ENCODE data around the gene PPP6R2.
"Not testable (repeated sequence)": the region's sequence is repeated elsewhere in the genome, so short reads cannot be mapped to it uniquely, and the experiment has no call there.

The PPP6R2 gene

GRCh38 chr22:50408954-50409353 is 65.8 kb downstream of the PPP6R2 start:
- H3K4me1 ChIP-seq (ENCODE audit: insufficient read depth, low read length); H3K27me3 ChIP-seq (ENCODE audit: insufficient read depth, low read length); H3K4me3 ChIP-seq (ENCODE audit: low read length); H3K9ac ChIP-seq (ENCODE audit: low read depth, low read length); H3K27ac ChIP-seq (ENCODE audit: low read depth, low read length); H3K9me3 ChIP-seq (ENCODE audit: insufficient read depth, low read depth, low read length): not testable (repeated sequence)
- WGBS = 94% methylated on average over 7 of the region's 9 CpGs
- H3K36me3 ChIP-seq (ENCODE audit: insufficient read depth, low read length) = peaks cover 40% of the 10 kb centered on the region

GRCh38 chr22:50414476-50415248 is 71.5 kb downstream of the PPP6R2 start:
- Histone ChIP-seq H3K4me3 (ENCODE audit: low read length) (no peak overlapping the region), H3K27me3 (ENCODE audit: insufficient read depth, low read length) (no peaks in the 10 kb centered on the region), H3K9me3 (ENCODE audit: insufficient read depth, low read depth, low read length) (no peaks in the 10 kb centered on the region), H3K36me3 (ENCODE audit: insufficient read depth, low read length) (peaks cover 66% of the 10 kb centered on the region), H3K9ac (ENCODE audit: low read depth, low read length) (no peak overlapping the region), H3K27ac (ENCODE audit: low read depth, low read length) (no peak overlapping the region), H3K4me1 (ENCODE audit: insufficient read depth, low read length) (no peaks in the 10 kb centered on the region)
- 96% methylated on average over 31 of the region's 31 CpGs for WGBS

- Histone ChIP-seq H3K36me3 (ENCODE audit: insufficient read depth, low read length) (peaks cover 72% of the 10 kb centered on the region), H3K4me3 (ENCODE audit: low read length) (no peak overlapping the region)
- WGBS = 96% methylated on average over 12 of the region's 12 CpGs
These were observed 72.3 kb downstream of the PPP6R2 start for GRCh38 chr22:50415426-50415825.

GRCh38 chr22:50416996-50417395 is 73.9 kb downstream of the PPP6R2 start:
- Histone ChIP-seq H3K9me3 (ENCODE audit: insufficient read depth, low read depth, low read length) (no peaks in the 10 kb centered on the region), H3K27me3 (ENCODE audit: insufficient read depth, low read length) (no peaks in the 10 kb centered on the region), H3K27ac (ENCODE audit: low read depth, low read length) (no peak overlapping the region), H3K4me1 (ENCODE audit: insufficient read depth, low read length) (no peaks in the 10 kb centered on the region), H3K9ac (ENCODE audit: low read depth, low read length) (no peak overlapping the region), H3K4me3 (ENCODE audit: low read length) (no peak overlapping the region), H3K36me3 (ENCODE audit: insufficient read depth, low read length) (peaks cover 81% of the 10 kb centered on the region)
- WGBS = 95% methylated on average over 8 of the region's 8 CpGs

More at GRCh38 chr22:50415426-50415825, 72.3 kb downstream of the PPP6R2 start:
- no peaks in the 10 kb centered on the region for H3K27me3 ChIP-seq (ENCODE audit: insufficient read depth, low read length)
- H3K4me1 ChIP-seq (ENCODE audit: insufficient read depth, low read length) = no peaks in the 10 kb centered on the region
- H3K27ac ChIP-seq (ENCODE audit: low read depth, low read length) = no peak overlapping the region
- no peaks in the 10 kb centered on the region for H3K9me3 ChIP-seq (ENCODE audit: insufficient read depth, low read depth, low read length)
- no peak overlapping the region for H3K9ac ChIP-seq (ENCODE audit: low read depth, low read length)

- Histone ChIP-seq H3K4me1 (ENCODE audit: insufficient read depth, low read length) (no peaks in the 10 kb centered on the region), H3K27me3 (ENCODE audit: insufficient read depth, low read length) (no peaks in the 10 kb centered on the region), H3K9ac (ENCODE audit: low read depth, low read length) (no peak overlapping the region), H3K9me3 (ENCODE audit: insufficient read depth, low read depth, low read length) (no peaks in the 10 kb centered on the region), H3K36me3 (ENCODE audit: insufficient read depth, low read length) (peaks cover 86% of the 10 kb centered on the region), H3K27ac (ENCODE audit: low read depth, low read length) (no peak overlapping the region), H3K4me3 (ENCODE audit: low read length) (no peak overlapping the region)
- 97% methylated on average over 13 of the region's 13 CpGs for WGBS
These were observed 74.5 kb downstream of the PPP6R2 start for GRCh38 chr22:50417411-50418210.

DNA sequence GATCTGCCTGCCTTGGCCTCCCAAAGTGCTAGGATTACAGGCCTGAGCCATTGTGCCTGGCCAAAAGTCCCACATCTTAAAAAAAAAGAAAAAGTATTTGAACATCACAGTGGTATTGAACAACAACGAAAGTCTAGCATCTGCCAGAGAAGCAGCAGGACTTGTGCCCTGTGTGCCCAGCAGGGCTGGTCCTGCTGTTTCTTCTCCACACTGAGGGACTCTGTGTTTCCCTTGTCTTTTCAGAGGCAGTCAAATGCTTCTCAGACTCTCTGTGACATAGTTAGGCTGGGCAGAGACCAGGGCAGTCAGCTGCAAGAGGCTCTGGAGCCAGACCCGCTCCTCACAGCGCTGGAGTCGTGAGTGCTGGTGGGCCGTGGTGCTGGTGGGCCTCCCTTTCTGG is 75.5 kb downstream of the PPP6R2 start:
- H3K9me3 ChIP-seq (ENCODE audit: insufficient read depth, low read depth, low read length) = no peaks in the 10 kb centered on the region
- H3K27me3 ChIP-seq (ENCODE audit: insufficient read depth, low read length) = no peaks in the 10 kb centered on the region
- peaks cover 93% of the 10 kb centered on the region for H3K36me3 ChIP-seq (ENCODE audit: insufficient read depth, low read length)
- H3K27ac ChIP-seq (ENCODE audit: low read depth, low read length) = no peak overlapping the region
- no peak overlapping the region for H3K4me3 ChIP-seq (ENCODE audit: low read length)
- 96% methylated on average over 5 of the region's 5 CpGs for WGBS
- no peak overlapping the region for H3K9ac ChIP-seq (ENCODE audit: low read depth, low read length)
- H3K4me1 ChIP-seq (ENCODE audit: insufficient read depth, low read length) = no peaks in the 10 kb centered on the region

- H3K4me1 ChIP-seq (ENCODE audit: insufficient read depth, low read length) = no peaks in the 10 kb centered on the region
- no peaks in the 10 kb centered on the region for H3K9me3 ChIP-seq (ENCODE audit: insufficient read depth, low read depth, low read length)
- peaks cover 93% of the 10 kb centered on the region for H3K36me3 ChIP-seq (ENCODE audit: insufficient read depth, low read length)
- H3K4me3 ChIP-seq (ENCODE audit: low read length) = no peak overlapping the region
- WGBS = 96% methylated on average over 9 of the region's 9 CpGs
- H3K27ac ChIP-seq (ENCODE audit: low read depth, low read length) = no peak overlapping the region
- H3K27me3 ChIP-seq (ENCODE audit: insufficient read depth, low read length) = no peaks in the 10 kb centered on the region
- H3K9ac ChIP-seq (ENCODE audit: low read depth, low read length) = no peak overlapping the region
These were observed 76.0 kb downstream of the PPP6R2 start for GRCh38 chr22:50419116-50419515.

GRCh38 chr22:50420015-50420414 is 76.9 kb downstream of the PPP6R2 start:
- Histone ChIP-seq H3K4me3 (ENCODE audit: low read length) (no peak overlapping the region), H3K36me3 (ENCODE audit: insufficient read depth, low read length) (peaks cover 92% of the 10 kb centered on the region), H3K9me3 (ENCODE audit: insufficient read depth, low read depth, low read length) (no peaks in the 10 kb centered on the region), H3K9ac (ENCODE audit: low read depth, low read length) (no peak overlapping the region), H3K27ac (ENCODE audit: low read depth, low read length) (no peak overlapping the region), H3K4me1 (ENCODE audit: insufficient read depth, low read length) (no peaks in the 10 kb centered on the region), H3K27me3 (ENCODE audit: insufficient read depth, low read length) (no peaks in the 10 kb centered on the region)
- 93% methylated on average over 10 of the region's 10 CpGs for WGBS

DNA sequence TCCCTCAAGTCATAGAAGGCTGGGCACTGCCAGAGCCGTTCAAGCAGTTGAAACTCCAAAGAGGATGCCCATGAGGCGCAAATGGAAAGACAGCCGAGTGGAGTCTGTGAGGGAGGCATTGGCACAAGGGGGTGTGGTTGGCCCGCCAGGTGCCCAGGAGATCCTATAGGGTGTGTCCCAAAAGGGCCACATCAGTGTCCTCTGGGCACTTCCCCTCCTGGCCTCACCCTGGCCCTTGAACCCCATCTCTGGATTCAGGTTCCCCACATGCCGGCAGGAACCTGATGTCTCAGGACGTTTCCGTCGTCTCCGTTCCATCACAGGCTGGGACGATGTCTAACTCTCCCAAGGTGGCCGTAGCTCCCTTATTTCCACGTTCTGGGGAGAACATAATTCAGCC is 77.5 kb downstream of the PPP6R2 start:
- H3K9ac ChIP-seq (ENCODE audit: low read depth, low read length) = no peak overlapping the region
- no peaks in the 10 kb centered on the region for H3K27me3 ChIP-seq (ENCODE audit: insufficient read depth, low read length)
- no peaks in the 10 kb centered on the region for H3K9me3 ChIP-seq (ENCODE audit: insufficient read depth, low read depth, low read length)
- H3K4me3 ChIP-seq (ENCODE audit: low read length) = no peak overlapping the region
- H3K36me3 ChIP-seq (ENCODE audit: insufficient read depth, low read length) = peaks cover 92% of the 10 kb centered on the region
- 95% methylated on average over 12 of the region's 12 CpGs for whole genome bisulfite sequencing
- H3K4me1 ChIP-seq (ENCODE audit: insufficient read depth, low read length) = no peaks in the 10 kb centered on the region
- no peak overlapping the region for H3K27ac ChIP-seq (ENCODE audit: low read depth, low read length)

DNA sequence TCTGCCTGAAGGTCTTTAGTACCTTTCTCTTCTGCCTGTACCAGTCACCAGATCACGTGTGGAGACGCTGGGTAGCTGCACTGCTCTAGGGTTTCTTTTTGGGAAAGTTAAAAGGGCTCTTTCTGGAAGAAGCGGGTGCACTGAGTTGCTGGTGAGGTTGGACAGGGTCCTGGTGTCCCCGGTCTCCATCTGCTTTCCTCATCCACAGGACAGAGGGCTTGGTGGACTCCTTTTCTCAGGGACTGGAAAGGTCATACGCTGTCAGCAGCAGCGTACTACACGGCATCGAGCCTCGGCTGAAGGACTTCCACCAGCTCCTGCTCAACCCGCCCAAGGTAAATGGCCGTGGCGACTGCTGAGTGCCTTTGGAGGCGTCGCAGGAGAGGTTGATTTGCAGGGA is 78.9 kb downstream of the PPP6R2 start:
- 98% methylated on average over 14 of the region's 14 CpGs for WGBS
- no peak overlapping the region for H3K9ac ChIP-seq (ENCODE audit: low read depth, low read length)
- H3K27me3 ChIP-seq (ENCODE audit: insufficient read depth, low read length) = no peaks in the 10 kb centered on the region
- H3K27ac ChIP-seq (ENCODE audit: low read depth, low read length) = no peak overlapping the region
- H3K9me3 ChIP-seq (ENCODE audit: insufficient read depth, low read depth, low read length) = no peaks in the 10 kb centered on the region
- no peak overlapping the region for H3K4me3 ChIP-seq (ENCODE audit: low read length)
- no peaks in the 10 kb centered on the region for H3K4me1 ChIP-seq (ENCODE audit: insufficient read depth, low read length)
- H3K36me3 ChIP-seq (ENCODE audit: insufficient read depth, low read length) = peaks cover 85% of the 10 kb centered on the region

- H3K36me3 ChIP-seq (ENCODE audit: insufficient read depth, low read length) = peaks cover 82% of the 10 kb centered on the region
These were observed 80.1 kb downstream of the PPP6R2 start for GRCh38 chr22:50422961-50423815.

More at GRCh38 chr22:50422961-50423815, 80.1 kb downstream of the PPP6R2 start:
- Histone ChIP-seq H3K27ac (ENCODE audit: low read depth, low read length) (no peak overlapping the region), H3K4me1 (ENCODE audit: insufficient read depth, low read length) (no peaks in the 10 kb centered on the region), H3K9ac (ENCODE audit: low read depth, low read length) (no peak overlapping the region), H3K9me3 (ENCODE audit: insufficient read depth, low read depth, low read length) (no peaks in the 10 kb centered on the region), H3K27me3 (ENCODE audit: insufficient read depth, low read length) (no peaks in the 10 kb centered on the region), H3K4me3 (ENCODE audit: low read length) (no peak overlapping the region)
- WGBS = 96% methylated on average over 21 of the region's 21 CpGs
